MM.1S (cell line): ENCODE results near the gene RIF1.

Source experiments
- CTCF ChIP-seq: fragments of 300-600 bp; sonication (generic); IDR thresholded peaks from 2 replicates; pipeline ENCODE4 v1.5.1; 2016; ENCODE audit warnings: antibody characterized with exemption, low read length, mixed read lengths
- EZH2 ChIP-seq: fragments of 300-600 bp; sonication (generic); optimal IDR thresholded peaks from 2 replicates; pipeline ENCODE3; 2017; ENCODE audit warnings: low read depth, mild to moderate bottlenecking, antibody characterized with exemption, low read length, mixed read lengths

DNA sequence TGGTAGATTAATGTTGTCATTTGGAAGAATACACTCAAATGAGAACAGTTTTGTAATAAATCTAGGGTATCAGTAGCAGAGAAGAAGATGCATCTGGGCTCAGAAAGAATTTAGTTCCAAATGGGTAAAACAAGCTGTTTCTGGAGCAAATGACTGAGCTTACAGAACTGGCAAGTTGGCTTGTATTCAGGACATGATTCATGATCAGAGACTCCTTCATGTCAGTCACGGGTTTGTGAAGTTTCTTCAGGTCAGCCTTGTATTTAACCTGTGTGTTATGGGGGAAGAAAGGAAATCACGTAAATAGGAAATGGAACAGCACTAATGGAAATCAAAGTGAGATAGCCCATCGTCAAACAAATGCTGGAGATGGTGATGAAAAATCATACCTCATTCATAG, 109.1 kb downstream of the RIF1 start:
- TF ChIP-seq CTCF (no peak), EZH2 (no peak)
